ENCODE results near the gene ARHGAP27.

The ARHGAP27 gene

GRCh38 chr17:45427181-45427835 is 5.4 kb downstream of the ARHGAP27 start:
- Mint-ChIP-seq H3K27ac (peak overlapping the region; percentile 47), H3K36me3 (ENCODE audit: low read depth) (no peaks in the 10 kb centered on the region), H3K27me3 (ENCODE audit: low read depth, poor library complexity) (peaks cover 58% of the 10 kb centered on the region), H3K4me3 (no peak overlapping the region), H3K4me1 (peaks cover 49% of the 10 kb centered on the region), H3K9me3 (no peaks in the 10 kb centered on the region)
- DNase-seq: no peak
- TF ChIP-seq CTCF (IDR thresholded peaks at IDR 0.05): no peak

- no peak for TF ChIP-seq CTCF (IDR thresholded peaks at IDR 0.05)
- Mint-ChIP-seq H3K9me3 (no peaks in the 10 kb centered on the region), H3K4me1 (peaks cover 49% of the 10 kb centered on the region), H3K27ac (no peak overlapping the region), H3K27me3 (ENCODE audit: low read depth, poor library complexity) (peaks cover 52% of the 10 kb centered on the region), H3K36me3 (ENCODE audit: low read depth) (no peaks in the 10 kb centered on the region), H3K4me3 (no peak overlapping the region)
- DNase-seq: no peak
Observed at GRCh38 chr17:45426561-45426960, 6.1 kb downstream of the ARHGAP27 start.

GRCh38 chr17:45425984-45426413 is 6.7 kb downstream of the ARHGAP27 start:
- Mint-ChIP-seq H3K4me3 (peak overlapping the region; percentile 77), H3K27me3 (ENCODE audit: low read depth, poor library complexity) (peaks cover 49% of the 10 kb centered on the region), H3K9me3 (no peaks in the 10 kb centered on the region), H3K4me1 (peaks cover 47% of the 10 kb centered on the region), H3K27ac (no peak overlapping the region), H3K36me3 (ENCODE audit: low read depth) (no peaks in the 10 kb centered on the region)
- no peak for DNase-seq
- peak; percentile 43 for TF ChIP-seq CTCF (IDR thresholded peaks at IDR 0.05)

- Mint-ChIP-seq H3K27ac (no peak overlapping the region), H3K4me1 (peaks cover 44% of the 10 kb centered on the region), H3K4me3 (peak overlapping the region; percentile 77)
Observed at GRCh38 chr17:45425125-45425983, 7.3 kb downstream of the ARHGAP27 start.

GRCh38 chr17:45424769-45425124 is 7.9 kb downstream of the ARHGAP27 start:
- Mint-ChIP-seq H3K9me3 (no peaks in the 10 kb centered on the region), H3K27ac (no peak overlapping the region), H3K27me3 (ENCODE audit: low read depth, poor library complexity) (peaks cover 42% of the 10 kb centered on the region), H3K36me3 (ENCODE audit: low read depth) (no peaks in the 10 kb centered on the region), H3K4me1 (peaks cover 44% of the 10 kb centered on the region), H3K4me3 (peak overlapping the region; percentile 77)
- TF ChIP-seq CTCF (IDR thresholded peaks at IDR 0.05): no peak
- DNase-seq: no peak

More at GRCh38 chr17:45425125-45425983, 7.3 kb downstream of the ARHGAP27 start:
- Mint-ChIP-seq H3K27me3 (ENCODE audit: low read depth, poor library complexity) (peaks cover 47% of the 10 kb centered on the region), H3K9me3 (no peaks in the 10 kb centered on the region), H3K36me3 (ENCODE audit: low read depth) (no peaks in the 10 kb centered on the region)
- peak; percentile 66 for DNase-seq
- no peak for TF ChIP-seq CTCF (IDR thresholded peaks at IDR 0.05)
